ENCODE measurements around the gene MYO10. TPM values are rescaled to one million over a fixed set of nuclear protein-coding genes. Genes with fewer than 3 reads are reported as not detected.

The MYO10 gene
- total RNA-seq, 4 donors from 2014 or later, result 30.6 to 55.9 (median 38.2) TPM

DNA sequence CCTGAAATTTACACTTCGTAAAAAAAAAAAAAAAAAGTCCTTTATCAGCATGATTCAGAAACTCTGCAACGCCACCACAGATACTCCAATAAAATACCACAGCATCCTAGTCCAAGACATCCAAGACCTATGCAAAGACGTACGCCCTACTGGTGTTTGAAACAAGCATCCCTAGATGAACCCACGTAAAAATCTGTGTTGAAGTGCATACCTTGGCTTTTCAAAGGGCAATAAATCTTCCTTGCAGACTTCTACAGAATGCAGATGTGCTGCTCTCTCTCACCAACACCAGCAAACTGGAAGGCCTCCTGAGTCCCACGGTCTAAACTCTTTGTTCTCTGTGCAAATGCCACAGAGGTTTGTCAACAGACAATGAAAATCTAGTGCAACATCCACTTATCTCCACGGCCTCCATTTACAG is 38.8 kb downstream of the MYO10 start:
- Histone ChIP-seq H3K27ac (no peak overlapping the region), H3K4me3 (no peak overlapping the region), H3K27me3 (no peaks in the 10 kb centered on the region), H3K9me3 (no peaks in the 10 kb centered on the region), H3K4me1 (peaks cover 0 to 14% (median 0%) of the 10 kb centered on the region in 4 donors), H3K36me3 (no peaks in the 10 kb centered on the region)
- 65 to 74% methylated on average over 7 of the region's 7 CpGs for WGBS, 2 donors
- no peak for DNase-seq (ENCODE audit: low spot score in 2 of 2)
- TF ChIP-seq, protein P1, sequence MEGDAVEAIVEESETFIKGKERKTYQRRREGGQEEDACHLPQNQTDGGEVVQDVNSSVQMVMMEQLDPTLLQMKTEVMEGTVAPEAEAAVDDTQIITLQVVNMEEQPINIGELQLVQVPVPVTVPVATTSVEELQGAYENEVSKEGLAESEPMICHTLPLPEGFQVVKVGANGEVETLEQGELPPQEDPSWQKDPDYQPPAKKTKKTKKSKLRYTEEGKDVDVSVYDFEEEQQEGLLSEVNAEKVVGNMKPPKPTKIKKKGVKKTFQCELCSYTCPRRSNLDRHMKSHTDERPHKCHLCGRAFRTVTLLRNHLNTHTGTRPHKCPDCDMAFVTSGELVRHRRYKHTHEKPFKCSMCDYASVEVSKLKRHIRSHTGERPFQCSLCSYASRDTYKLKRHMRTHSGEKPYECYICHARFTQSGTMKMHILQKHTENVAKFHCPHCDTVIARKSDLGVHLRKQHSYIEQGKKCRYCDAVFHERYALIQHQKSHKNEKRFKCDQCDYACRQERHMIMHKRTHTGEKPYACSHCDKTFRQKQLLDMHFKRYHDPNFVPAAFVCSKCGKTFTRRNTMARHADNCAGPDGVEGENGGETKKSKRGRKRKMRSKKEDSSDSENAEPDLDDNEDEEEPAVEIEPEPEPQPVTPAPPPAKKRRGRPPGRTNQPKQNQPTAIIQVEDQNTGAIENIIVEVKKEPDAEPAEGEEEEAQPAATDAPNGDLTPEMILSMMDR (IDR thresholded peaks at IDR 0.05), result no peak
- TF ChIP-seq POLR2A (IDR thresholded peaks at IDR 0.05), result no peak
- TF ChIP-seq EP300 (IDR thresholded peaks at IDR 0.05), result no peak

DNA sequence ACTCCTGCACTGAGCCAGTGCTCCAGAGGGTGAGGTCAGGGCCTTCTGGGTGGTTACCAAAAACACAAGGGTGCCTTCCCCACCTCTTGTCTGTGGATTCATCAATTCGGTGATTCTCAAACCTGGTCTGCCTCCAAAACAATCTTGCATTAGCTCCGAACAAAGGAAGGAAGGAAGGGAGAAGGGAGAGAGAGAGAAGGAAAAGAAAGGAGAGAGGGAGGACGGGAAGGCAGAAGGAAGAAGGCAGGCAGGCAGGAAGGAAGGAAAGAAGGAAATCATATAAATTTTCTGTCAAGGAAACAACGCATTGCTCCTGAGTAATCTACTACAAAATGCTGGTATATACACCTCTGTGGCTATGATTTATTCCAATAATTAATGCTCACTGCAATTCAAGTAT is 39.3 kb downstream of the MYO10 start:
- H3K27me3 ChIP-seq, result no peaks in the 10 kb centered on the region
- no peaks in the 10 kb centered on the region for H3K36me3 ChIP-seq
- no peak overlapping the region for H3K27ac ChIP-seq
- no peak overlapping the region for H3K4me3 ChIP-seq
- H3K4me1 ChIP-seq, result peaks cover 0 to 14% (median 0%) of the 10 kb centered on the region in 4 donors
- no peaks in the 10 kb centered on the region for H3K9me3 ChIP-seq
- WGBS, 2 donors, result 67% methylated on average over 4 of the region's 4 CpGs
- no peak for DNase-seq (ENCODE audit: low spot score in 2 of 2)
- TF ChIP-seq POLR2A (IDR thresholded peaks at IDR 0.05) (no peak), EP300 (IDR thresholded peaks at IDR 0.05) (no peak)
- TF ChIP-seq, protein P1 (IDR thresholded peaks at IDR 0.05), result no peak

DNA sequence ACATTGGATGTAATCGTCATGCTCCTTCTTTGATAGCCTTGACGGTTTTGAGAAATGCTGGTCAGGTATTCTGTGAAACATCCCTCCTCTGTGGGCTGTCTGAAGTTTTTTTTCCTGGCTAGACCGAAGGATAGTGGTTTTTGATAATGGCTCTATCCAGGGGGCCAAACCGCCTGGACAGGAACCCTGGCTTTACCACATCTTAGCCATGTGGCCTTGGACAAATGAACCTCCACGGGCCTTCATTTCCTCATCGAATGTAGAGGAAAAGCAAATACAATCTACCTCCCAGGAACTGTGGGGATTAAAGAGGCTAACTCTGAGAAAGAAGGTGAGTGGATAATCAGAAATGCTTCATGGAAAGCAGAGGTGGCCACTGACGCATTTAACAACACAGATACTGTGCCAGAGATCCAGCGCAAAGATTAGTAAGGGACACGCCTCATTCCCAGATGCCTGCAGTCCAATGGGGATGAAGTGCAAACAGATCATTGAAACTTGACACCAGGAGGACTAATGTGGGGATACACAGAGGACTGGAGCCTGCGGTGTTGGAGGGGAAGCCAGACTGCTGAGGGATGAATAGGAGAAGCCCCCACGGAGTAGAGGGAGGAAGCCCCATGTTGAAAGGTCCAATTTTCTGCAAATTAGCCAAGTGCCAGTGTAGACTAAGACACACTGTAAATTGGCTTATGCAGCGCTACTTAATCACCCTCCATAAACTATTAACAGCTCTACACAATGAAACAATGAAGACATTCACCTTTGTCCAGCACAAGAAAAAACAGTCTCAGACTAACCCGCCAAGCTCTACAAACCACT is 41.6 kb downstream of the MYO10 start:
- TF ChIP-seq POLR2A (IDR thresholded peaks at IDR 0.05) (no peak), EP300 (IDR thresholded peaks at IDR 0.05) (no peak)
- TF ChIP-seq, protein P1 (IDR thresholded peaks at IDR 0.05), result no peak
- 55 to 65% methylated on average over 13 of the region's 13 CpGs for WGBS, 2 donors
- no peaks in the 10 kb centered on the region for H3K9me3 ChIP-seq
- H3K36me3 ChIP-seq, result no peaks in the 10 kb centered on the region
- H3K27ac ChIP-seq, result peak overlapping the region in 2 of 4 donors; percentile 9 to 16
- no peaks in the 10 kb centered on the region for H3K27me3 ChIP-seq
- no peak for DNase-seq (ENCODE audit: low spot score in 2 of 2)
- peaks cover 0 to 22% (median 0%) of the 10 kb centered on the region in 4 donors for H3K4me1 ChIP-seq
- H3K4me3 ChIP-seq, result no peak overlapping the region

DNA sequence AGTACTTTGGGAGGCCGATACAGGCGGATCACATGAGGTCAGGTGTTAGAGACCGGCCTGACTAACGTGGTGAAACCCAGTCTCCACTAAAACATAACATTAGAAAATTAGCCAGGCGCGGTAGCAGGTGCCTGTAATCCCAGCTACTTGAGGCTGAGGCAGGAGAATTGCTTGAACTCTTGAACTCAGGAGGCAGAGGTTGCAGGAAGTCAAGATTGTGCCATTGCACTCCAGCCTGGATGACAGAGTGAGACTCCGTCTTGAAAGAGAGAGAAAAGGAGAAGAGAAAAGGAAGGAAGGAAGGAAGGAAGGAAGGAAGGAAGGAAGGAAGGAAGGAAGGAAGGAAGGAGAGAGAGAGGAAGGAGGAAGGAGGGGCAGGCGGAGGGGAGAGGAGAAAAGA is 45.1 kb downstream of the MYO10 start:
- no peaks in the 10 kb centered on the region for H3K9me3 ChIP-seq
- H3K27ac ChIP-seq, result no peak overlapping the region
- DNase-seq (ENCODE audit: low spot score in 2 of 2), result no peak
- 75 to 84% methylated on average over 8 of the region's 8 CpGs for WGBS, 2 donors
- TF ChIP-seq POLR2A (IDR thresholded peaks at IDR 0.05) (no peak), EP300 (IDR thresholded peaks at IDR 0.05) (no peak)
- TF ChIP-seq, protein P1 (IDR thresholded peaks at IDR 0.05), result no peak
- H3K36me3 ChIP-seq, result no peaks in the 10 kb centered on the region
- H3K4me1 ChIP-seq, result peaks cover 0 to 27% (median 0%) of the 10 kb centered on the region in 4 donors
- no peaks in the 10 kb centered on the region for H3K27me3 ChIP-seq
- no peak overlapping the region for H3K4me3 ChIP-seq

DNA sequence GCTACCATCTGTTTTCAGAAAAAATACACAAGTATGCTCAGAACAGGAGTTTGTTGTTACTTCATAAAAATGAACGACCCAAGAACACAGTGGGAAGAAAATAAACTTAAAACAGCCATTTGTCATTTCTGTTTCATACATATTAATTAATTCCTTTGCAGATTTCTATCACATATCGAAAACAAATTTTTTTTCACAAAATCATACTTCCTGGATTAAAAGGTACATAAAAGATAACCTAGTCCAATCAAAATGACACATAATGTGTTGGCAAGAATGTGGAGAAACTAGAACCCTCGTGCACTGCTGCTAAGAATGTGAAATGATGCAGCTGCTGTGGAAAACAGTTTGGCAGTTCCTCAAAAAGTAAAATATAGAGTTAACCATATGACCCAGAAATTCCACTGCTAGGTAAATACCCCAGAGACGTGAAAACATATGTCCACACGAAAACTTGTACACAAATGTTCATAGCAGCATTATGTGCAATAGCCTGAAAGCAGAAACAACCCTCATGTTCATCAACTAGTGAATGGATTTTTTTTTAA is 46.0 kb downstream of the MYO10 start:
- H3K27ac ChIP-seq, result no peak overlapping the region
- no peaks in the 10 kb centered on the region for H3K27me3 ChIP-seq
- DNase-seq (ENCODE audit: low spot score in 2 of 2), result no peak
- H3K9me3 ChIP-seq, result no peaks in the 10 kb centered on the region
- H3K36me3 ChIP-seq, result no peaks in the 10 kb centered on the region
- TF ChIP-seq, protein P1 (IDR thresholded peaks at IDR 0.05), result no peak
- TF ChIP-seq EP300 (IDR thresholded peaks at IDR 0.05), result no peak
- TF ChIP-seq POLR2A (IDR thresholded peaks at IDR 0.05), result no peak
- peaks cover 0 to 23% (median 0%) of the 10 kb centered on the region in 4 donors for H3K4me1 ChIP-seq
- H3K4me3 ChIP-seq, result no peak overlapping the region
- 34 to 48% methylated on average over 5 of the region's 5 CpGs for WGBS, 2 donors

Measured in tibial nerve (tissue), 4 donors.